Upper lobe of left lung (tissue), 4 donors: ENCODE results near the gene BTBD6.

Experiments used
- POLR2AphosphoS5 ChIP-seq, 2 donors: sonication (generic); formaldehyde crosslinking; IDR thresholded peaks; one replicate each; pipeline ENCODE4 v1.5.1; 2017; ENCODE audit warnings: antibody characterized with exemption in 2 of 2
- TF ChIP-seq, protein P1 (sequence below), 6 experiments: fragments of 450-650 bp in 4 of 6; fragments of 200-600 bp in 2 of 6; sonication (generic) in 2 of 6; IDR thresholded peaks; one replicate each; pipeline ENCODE4 v1.5.1; 2016 to 2019; ENCODE audit warnings: antibody characterized with exemption in 6 of 6

DNA sequence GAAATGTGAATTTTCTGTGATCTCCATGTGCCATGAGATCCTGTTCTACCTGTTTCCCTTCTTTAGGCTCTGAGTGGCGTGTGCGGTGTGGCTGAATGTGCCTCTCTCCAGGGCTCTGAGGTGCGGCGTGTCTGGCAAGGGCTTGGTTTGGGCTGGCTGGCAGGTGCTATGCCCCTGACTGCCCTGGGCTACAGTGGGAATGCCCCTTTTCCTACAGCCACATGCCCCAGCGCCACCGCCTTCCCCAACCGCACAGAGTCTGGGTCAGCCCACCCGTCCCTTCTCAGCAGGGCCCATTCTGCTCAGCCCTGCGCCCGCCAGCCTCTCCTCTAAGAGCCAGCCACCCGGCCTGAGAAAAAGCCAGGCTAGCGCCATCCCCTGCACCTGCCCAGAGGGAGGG lies 24.7 kb downstream of the BTBD6 start:
- TF ChIP-seq, protein P1, sequence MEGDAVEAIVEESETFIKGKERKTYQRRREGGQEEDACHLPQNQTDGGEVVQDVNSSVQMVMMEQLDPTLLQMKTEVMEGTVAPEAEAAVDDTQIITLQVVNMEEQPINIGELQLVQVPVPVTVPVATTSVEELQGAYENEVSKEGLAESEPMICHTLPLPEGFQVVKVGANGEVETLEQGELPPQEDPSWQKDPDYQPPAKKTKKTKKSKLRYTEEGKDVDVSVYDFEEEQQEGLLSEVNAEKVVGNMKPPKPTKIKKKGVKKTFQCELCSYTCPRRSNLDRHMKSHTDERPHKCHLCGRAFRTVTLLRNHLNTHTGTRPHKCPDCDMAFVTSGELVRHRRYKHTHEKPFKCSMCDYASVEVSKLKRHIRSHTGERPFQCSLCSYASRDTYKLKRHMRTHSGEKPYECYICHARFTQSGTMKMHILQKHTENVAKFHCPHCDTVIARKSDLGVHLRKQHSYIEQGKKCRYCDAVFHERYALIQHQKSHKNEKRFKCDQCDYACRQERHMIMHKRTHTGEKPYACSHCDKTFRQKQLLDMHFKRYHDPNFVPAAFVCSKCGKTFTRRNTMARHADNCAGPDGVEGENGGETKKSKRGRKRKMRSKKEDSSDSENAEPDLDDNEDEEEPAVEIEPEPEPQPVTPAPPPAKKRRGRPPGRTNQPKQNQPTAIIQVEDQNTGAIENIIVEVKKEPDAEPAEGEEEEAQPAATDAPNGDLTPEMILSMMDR (IDR thresholded peaks at IDR 0.05), result no peak
- no peak for TF ChIP-seq POLR2AphosphoS5 (IDR thresholded peaks at IDR 0.05)
